Naive thymus-derived CD4-positive, alpha-beta T cell (primary cell): ENCODE measurements around the gene ZNF652. TPM values are rescaled to one million over a fixed set of nuclear protein-coding genes. Genes with fewer than 3 reads are reported as not detected.

Experiments
- ATAC-seq: fragments of 150-1000 bp; cut with Tn5 transposase; 2 replicates; pipeline ENCODE4 v1.10.0; 2021; ENCODE audit warnings: mild to moderate bottlenecking, moderate library complexity
- CTCF ChIA-PET: fragments of 350-600 bp; sonication (Branson Sonifier 250); formaldehyde crosslinking; loops from one replicate; lab custom pipeline; 2021; ENCODE audit warnings: antibody characterized with exemption; lab: Charles Lee
- POLR2A ChIA-PET: fragments of 350-600 bp; sonication (Branson Sonifier 250); formaldehyde crosslinking; loops from one replicate; lab custom pipeline; 2021; ENCODE audit warnings: antibody characterized with exemption, inconsistent platforms; lab: Charles Lee
- DNase-seq, 9 donors: peaks; one replicate each; pipeline versions ENCODE4 v3.0.0 to v3.0.0-alpha.2; 2020 to 2022; ENCODE audit warnings: mixed read lengths in 1 of 9
- H3K27ac ChIP-seq: one replicate; pipeline ENCODE4 v1.7.0; 2013; ENCODE audit warnings: mild to moderate bottlenecking, low read depth, low read length, moderate library complexity
- H3K27me3 ChIP-seq, 2 donors: one replicate each; pipeline ENCODE4 v1.7.0; 2013; ENCODE audit warnings: low read length in 2 of 2, mild to moderate bottlenecking in 2 of 2, moderate library complexity in 2 of 2; ENCODE audit not compliant: control insufficient read depth in 2 of 2, insufficient read depth in 2 of 2
- H3K36me3 ChIP-seq, 3 experiments: 1 replicate in 2 of 3; 2 replicates in 1 of 3; pipeline ENCODE4 v1.7.0; 2013; ENCODE audit warnings: low read length in 3 of 3, mild to moderate bottlenecking in 3 of 3, moderate library complexity in 1 of 3; ENCODE audit not compliant: insufficient read depth in 3 of 3, control insufficient read depth in 2 of 3
- H3K4me1 ChIP-seq, 2 donors: one replicate each; pipeline ENCODE4 v1.7.0; 2013; ENCODE audit warnings: low read length in 2 of 2, mild to moderate bottlenecking in 2 of 2, moderate library complexity in 1 of 2; ENCODE audit not compliant: control insufficient read depth in 2 of 2, insufficient read depth in 2 of 2
- H3K4me3 ChIP-seq: 2 replicates; pipeline ENCODE4 v1.7.0; 2013; ENCODE audit warnings: mild to moderate bottlenecking, low read length
- H3K9me3 ChIP-seq, 3 experiments: 1 replicate in 2 of 3; 2 replicates in 1 of 3; pipeline ENCODE4 v1.7.0; 2013; ENCODE audit warnings: low read length in 3 of 3; ENCODE audit not compliant: control insufficient read depth in 2 of 3
- H3K27ac Mint-ChIP-seq, 9 donors: one replicate each; pipeline ENCODE4 v1.8.0; 2020 to 2022; ENCODE audit warnings: mixed read lengths in 9 of 9, mild to moderate bottlenecking in 8 of 9, moderate library complexity in 5 of 9, inconsistent platforms in 2 of 9
- H3K27me3 Mint-ChIP-seq, 5 donors: one replicate each; pipeline ENCODE4 v1.8.0; 2021 to 2022; ENCODE audit warnings: mixed read lengths in 5 of 5, mild to moderate bottlenecking in 1 of 5
- H3K36me3 Mint-ChIP-seq, 5 donors: one replicate each; pipeline ENCODE4 v1.8.0; 2020 to 2022; ENCODE audit warnings: mixed read lengths in 5 of 5, mild to moderate bottlenecking in 3 of 5, inconsistent platforms in 1 of 5
- H3K4me1 Mint-ChIP-seq, 7 donors: one replicate each; pipeline ENCODE4 v1.8.0; 2020 to 2022; ENCODE audit warnings: mixed read lengths in 7 of 7, mild to moderate bottlenecking in 3 of 7, inconsistent platforms in 1 of 7
- H3K4me3 Mint-ChIP-seq, 10 donors: one replicate each; pipeline ENCODE4 v1.8.0; 2020 to 2022; ENCODE audit warnings: mild to moderate bottlenecking in 10 of 10, mixed read lengths in 10 of 10, moderate library complexity in 6 of 10, inconsistent platforms in 2 of 10
- H3K9me3 Mint-ChIP-seq, 11 donors: one replicate each; pipeline ENCODE4 v1.8.0; 2020 to 2022; ENCODE audit warnings: mixed read lengths in 11 of 11, mild to moderate bottlenecking in 4 of 11, inconsistent platforms in 1 of 11, moderate library complexity in 1 of 11
- intact Hi-C, 2 donors: fragments of 100-400 bp; cut with micrococcal nuclease; formaldehyde crosslinking; loops; one replicate each; pipeline ENCODE4 v1.15.1; 2023
- microRNA-seq: library from miRNA; unstranded; fragments of <30 nt; microRNA quantifications from one replicate; pipeline ENCODE4 v1.2.0, GENCODE V29; 2022; ENCODE audit warnings: borderline microRNAs expressed
- polyA plus RNA-seq, 2 donors: library from polyadenylated mRNA; unstranded; fragments of 300-500 nt; fragmentation: Illumina TruSeq; gene quantifications; one replicate each; pipeline ENCODE4 v1.2.3, GENCODE V29; 2021
- total RNA-seq, 6 experiments: library from RNA in 5 of 6; stranded (reverse) in 5 of 6; gene quantifications; 1 replicate in 5 of 6; 2 replicates in 1 of 6; pipeline ENCODE4 v1.2.3 and lab custom pipeline; 2021 to 2026

The ZNF652 gene
- total and polyA plus RNA-seq, 7 experiments from 2014 or later: 19.3 to 64.4 (median 46.1) TPM

GRCh38 chr17:49249890-49250522 is 112.0 kb downstream of the ZNF652 start:
- CTCF ChIA-PET: no interaction called here

GRCh38 chr17:49249292-49249794 is 112.7 kb downstream of the ZNF652 start:
- DNase-seq (no peak), ATAC-seq (no peak)
- Histone ChIP-seq H3K9me3 (no peaks in the 10 kb centered on the region), H3K27me3 (no peaks in the 10 kb centered on the region), H3K4me1 (no peaks in the 10 kb centered on the region), H3K4me3 (no peak overlapping the region), H3K36me3 (no peaks in the 10 kb centered on the region), H3K27ac (no peak overlapping the region)
- Mint-ChIP-seq H3K27me3 (peaks cover 0 to 15% (median 2%) of the 10 kb centered on the region in 5 donors), H3K4me3 (no peak overlapping the region), H3K27ac (no peak overlapping the region), H3K9me3 (no peaks in the 10 kb centered on the region), H3K36me3 (no peaks in the 10 kb centered on the region), H3K4me1 (peaks cover 0 to 4% (median 0%) of the 10 kb centered on the region in 7 donors)
- ChIA-PET CTCF (no interaction called here), POLR2A (no interaction called here)
- intact Hi-C loops: no loop called here

More at GRCh38 chr17:49249890-49250522, 112.0 kb downstream of the ZNF652 start:
- Histone ChIP-seq H3K9me3 (no peaks in the 10 kb centered on the region), H3K27ac (no peak overlapping the region), H3K27me3 (no peaks in the 10 kb centered on the region), H3K4me3 (no peak overlapping the region), H3K36me3 (no peaks in the 10 kb centered on the region), H3K4me1 (no peaks in the 10 kb centered on the region)
- intact Hi-C loops: no loop called here
- H3K9me3 Mint-ChIP-seq: no peaks in the 10 kb centered on the region
- no peaks in the 10 kb centered on the region for H3K36me3 Mint-ChIP-seq
- no peak overlapping the region for H3K27ac Mint-ChIP-seq
- H3K27me3 Mint-ChIP-seq: peaks cover 0 to 12% (median 2%) of the 10 kb centered on the region in 5 donors
- DNase-seq (no peak), ATAC-seq (no peak)
- H3K4me3 Mint-ChIP-seq: no peak overlapping the region
- H3K4me1 Mint-ChIP-seq: peaks cover 0 to 4% (median 0%) of the 10 kb centered on the region in 7 donors
- POLR2A ChIA-PET: no interaction called here

GRCh38 chr17:49247944-49248343 is 114.1 kb downstream of the ZNF652 start:
- Histone ChIP-seq H3K36me3 (no peaks in the 10 kb centered on the region), H3K27me3 (no peaks in the 10 kb centered on the region), H3K4me3 (no peak overlapping the region), H3K27ac (no peak overlapping the region), H3K4me1 (no peaks in the 10 kb centered on the region), H3K9me3 (no peaks in the 10 kb centered on the region)
- intact Hi-C loops: no loop called here
- Mint-ChIP-seq H3K27me3 (peaks cover 0 to 17% (median 2%) of the 10 kb centered on the region in 5 donors), H3K36me3 (no peaks in the 10 kb centered on the region), H3K4me3 (no peak overlapping the region), H3K4me1 (peaks cover 0 to 2% (median 0%) of the 10 kb centered on the region in 7 donors), H3K27ac (no peak overlapping the region), H3K9me3 (no peaks in the 10 kb centered on the region)
- POLR2A ChIA-PET: no interaction called here
- no peak for ATAC-seq
- DNase-seq: no peak
- CTCF ChIA-PET: no interaction called here

- no peaks in the 10 kb centered on the region for H3K4me1 ChIP-seq
- ATAC-seq (no peak), DNase-seq (no peak)
- H3K9me3 ChIP-seq: no peaks in the 10 kb centered on the region
- CTCF ChIA-PET: no interaction called here
- H3K36me3 ChIP-seq: no peaks in the 10 kb centered on the region
- H3K36me3 Mint-ChIP-seq: no peaks in the 10 kb centered on the region
- H3K27me3 Mint-ChIP-seq: peaks cover 0 to 17% (median 2%) of the 10 kb centered on the region in 5 donors
- no peaks in the 10 kb centered on the region for H3K27me3 ChIP-seq
- H3K27ac ChIP-seq: no peak overlapping the region
- intact Hi-C loops: no loop called here
- POLR2A ChIA-PET: no interaction called here
- H3K9me3 Mint-ChIP-seq: no peaks in the 10 kb centered on the region
- H3K4me3 Mint-ChIP-seq: no peak overlapping the region
- H3K27ac Mint-ChIP-seq: no peak overlapping the region
- no peak overlapping the region for H3K4me3 ChIP-seq
- H3K4me1 Mint-ChIP-seq: no peaks in the 10 kb centered on the region
These were observed 117.2 kb downstream of the ZNF652 start for GRCh38 chr17:49244839-49245238.

Small RNA genes within 50 kb of the gene (microRNA-seq; reads per million reads assigned to microRNA genes)
- gene MIR6129: not detected

Other genes with a start within 250 kb of the ZNF652 start
- gene B4GALNT2, start 229.5 kb downstream of the ZNF652 start, total RNA-seq: under 1 TPM in 4 of 5 experiments, not detected in 1; 0.03 to 0.05 (median 0.05) TPM
- not detected for gene B4GALNT2, start 229.5 kb downstream of the ZNF652 start, polyA plus RNA-seq
- 10 to 100 TPM in 2 of 5 experiments, 1 to 10 TPM in 3; 2.8 to 16.9 (median 5.1) TPM for gene GNGT2, start 151.7 kb downstream of the ZNF652 start, total RNA-seq
- gene GNGT2, start 151.7 kb downstream of the ZNF652 start, polyA plus RNA-seq: 10 to 100 TPM in 1 of 2 donors, 1 to 10 TPM in 1; 8.3 to 11.7 TPM
- gene ABI3, start 151.5 kb downstream of the ZNF652 start, total RNA-seq: 10 to 100 TPM in 3 of 5 experiments, 1 to 10 TPM in 2; 8.2 to 57.8 (median 11.0) TPM
- 10 to 100 TPM; 15.0 to 21.8 TPM for gene ABI3, start 151.5 kb downstream of the ZNF652 start, polyA plus RNA-seq
- under 1 TPM in 1 of 5 experiments, not detected in 4; 0.17 TPM for gene PHOSPHO1, start 131.5 kb downstream of the ZNF652 start, total RNA-seq
- under 1 TPM; 0.46 to 0.99 TPM for gene PHOSPHO1, start 131.5 kb downstream of the ZNF652 start, polyA plus RNA-seq
- 100 to 1,000 TPM in 1 of 5 experiments, 10 to 100 TPM in 4; 50.0 to 186 (median 54.4) TPM for gene PHB1, start 52.6 kb upstream of the ZNF652 start, total RNA-seq
- 100 to 1,000 TPM; 144 to 165 TPM for gene PHB1, start 52.6 kb upstream of the ZNF652 start, polyA plus RNA-seq
- gene NGFR, start 133.0 kb upstream of the ZNF652 start, total RNA-seq: under 1 TPM in 3 of 5 experiments, not detected in 2; 0.07 to 0.17 (median 0.16) TPM
- gene NGFR, start 133.0 kb upstream of the ZNF652 start, polyA plus RNA-seq: not detected
- not detected for gene NXPH3, start 213.6 kb upstream of the ZNF652 start, total RNA-seq
- not detected for gene NXPH3, start 213.6 kb upstream of the ZNF652 start, polyA plus RNA-seq